CD14-positive monocyte (primary cell): ENCODE results near the gene AQP3. TPM values are rescaled to one million over a fixed set of nuclear protein-coding genes. Genes with fewer than 3 reads are reported as not detected.

Experiments used
- DNase-seq, 3 donors: peaks; one replicate each; pipeline ENCODE4 v3.0.0-alpha.2; 2011 to 2022
- H2AFZ ChIP-seq: 2 replicates; pipeline ENCODE4 v1.6.0; 2012; ENCODE audit warnings: mild to moderate bottlenecking, low read depth, low read length, inconsistent platforms; ENCODE audit not compliant: insufficient read depth, poor library complexity, severe bottlenecking
- H3K27ac ChIP-seq, 2 donors: 1 replicate in 1 of 2; 2 replicates in 1 of 2; pipeline ENCODE4 v1.5.1; 2012 to 2013; ENCODE audit warnings: low read length in 2 of 2, control low read depth in 1 of 2, inconsistent platforms in 1 of 2, low read depth in 1 of 2, mild to moderate bottlenecking in 1 of 2
- H3K27me3 ChIP-seq, 2 donors: one replicate each; pipeline versions ENCODE4 v1.6.0 to v1.6.1; 2011 to 2013; ENCODE audit warnings: low read length in 2 of 2; ENCODE audit not compliant: control insufficient read depth in 2 of 2, insufficient read depth in 2 of 2
- H3K36me3 ChIP-seq, 2 donors: replicated peaks in 1 of 2; 1 replicate in 1 of 2; 2 replicates in 1 of 2; pipeline versions ENCODE4 v1.5.1 to v1.6.1; 2012 to 2013; ENCODE audit warnings: low read length in 2 of 2, control low read depth in 1 of 2, inconsistent platforms in 1 of 2, mild to moderate bottlenecking in 1 of 2; ENCODE audit not compliant: insufficient read depth in 2 of 2, control insufficient read depth in 1 of 2
- H3K4me1 ChIP-seq, 2 donors: 1 replicate in 1 of 2; 2 replicates in 1 of 2; pipeline versions ENCODE4 v1.5.1 to v1.6.1; 2012 to 2013; ENCODE audit warnings: low read length in 2 of 2, control low read depth in 1 of 2, inconsistent platforms in 1 of 2, mild to moderate bottlenecking in 1 of 2, moderate library complexity in 1 of 2; ENCODE audit not compliant: insufficient read depth in 2 of 2, control insufficient read depth in 1 of 2
- H3K4me2 ChIP-seq: replicated peaks from 2 replicates; pipeline ENCODE3; 2012; ENCODE audit warnings: low read length, moderate library complexity, mild to moderate bottlenecking; ENCODE audit not compliant: poor library complexity, severe bottlenecking; ENCODE audit errors: extremely low read depth
- H3K4me3 ChIP-seq, 3 experiments: fragments of 200-600 bp in 1 of 3; sonication (generic) in 1 of 3; replicated peaks in 1 of 3; 1 replicate in 2 of 3; 2 replicates in 1 of 3; pipeline ENCODE4 v1.5.1; 2011 to 2013; ENCODE audit warnings: low read length in 3 of 3, mild to moderate bottlenecking in 3 of 3, control low read depth in 2 of 3, low read depth in 2 of 3, inconsistent platforms in 1 of 3, moderate library complexity in 1 of 3
- H3K79me2 ChIP-seq: 2 replicates; pipeline ENCODE4 v1.6.0; 2012; ENCODE audit warnings: mild to moderate bottlenecking, control low read depth, inconsistent platforms, low read length, moderate library complexity; ENCODE audit not compliant: insufficient read depth
- H3K9ac ChIP-seq: 2 replicates; pipeline ENCODE4 v1.6.0; 2017; ENCODE audit warnings: low read length, mild to moderate bottlenecking; ENCODE audit not compliant: insufficient read depth, poor library complexity, severe bottlenecking
- H3K9me3 ChIP-seq, 2 donors: replicated peaks in 1 of 2; 1 replicate in 1 of 2; 2 replicates in 1 of 2; pipeline versions ENCODE4 v1.5.1 to v1.6.1; 2012 to 2013; ENCODE audit warnings: low read length in 2 of 2, control low read depth in 1 of 2; ENCODE audit not compliant: control insufficient read depth in 1 of 2, insufficient read depth in 1 of 2
- H4K20me1 ChIP-seq: 2 replicates; pipeline ENCODE4 v1.6.0; 2012; ENCODE audit warnings: mild to moderate bottlenecking, low read length, control low read depth, moderate library complexity; ENCODE audit not compliant: insufficient read depth
- H3K27ac Mint-ChIP-seq, 7 donors: one replicate each; pipeline ENCODE4 v1.8.0; 2020; ENCODE audit warnings: mild to moderate bottlenecking in 7 of 7, mixed read lengths in 7 of 7, moderate library complexity in 6 of 7, inconsistent platforms in 2 of 7
- H3K27me3 Mint-ChIP-seq, 3 donors: one replicate each; pipeline ENCODE4 v1.8.0; 2021 to 2022; ENCODE audit warnings: low read depth in 3 of 3, mild to moderate bottlenecking in 3 of 3, mixed read lengths in 3 of 3, moderate library complexity in 3 of 3, inconsistent platforms in 1 of 3
- H3K36me3 Mint-ChIP-seq, 2 donors: one replicate each; pipeline ENCODE4 v1.8.0; 2020; ENCODE audit warnings: mixed read lengths in 2 of 2, inconsistent platforms in 1 of 2, mild to moderate bottlenecking in 1 of 2
- H3K4me1 Mint-ChIP-seq: one replicate; pipeline ENCODE4 v1.8.0; 2020; ENCODE audit warnings: mild to moderate bottlenecking, mixed read lengths
- H3K4me3 Mint-ChIP-seq, 2 donors: one replicate each; pipeline ENCODE4 v1.8.0; 2020; ENCODE audit warnings: mild to moderate bottlenecking in 2 of 2, mixed read lengths in 2 of 2, moderate library complexity in 1 of 2
- H3K9me3 Mint-ChIP-seq, 7 donors: one replicate each; pipeline ENCODE4 v1.8.0; 2020 to 2022; ENCODE audit warnings: mixed read lengths in 7 of 7, mild to moderate bottlenecking in 6 of 7, moderate library complexity in 6 of 7, inconsistent platforms in 2 of 7
- CTCF ChIP-seq: fragments of 200-600 bp; IDR thresholded peaks from one replicate; pipeline ENCODE4 v1.8.0; 2022; ENCODE audit warnings: antibody characterized with exemption, mild to moderate bottlenecking
- WGBS: methylation state at CpG from one replicate; pipeline ENCODE4 v1.1.5; 2013; ENCODE audit warnings: missing lambda C conversion rate; ENCODE audit not compliant: insufficient coverage; 5-methylcytosine and 5-hydroxymethylcytosine counted together
- intact Hi-C, 2 donors: fragments of 100-400 bp; cut with micrococcal nuclease; formaldehyde crosslinking; loops; one replicate each; pipeline versions ENCODE4 v1.15.0 to v1.15.1; 2023
- polyA plus RNA-seq, 3 donors: library from polyadenylated mRNA; depleted of rRNA in 1 of 3; unstranded in 2 of 3; stranded (reverse) in 1 of 3; fragments of 300-500 nt in 2 of 3; fragments of >200 nt in 1 of 3; fragmentation: Illumina TruSeq in 2 of 3; gene quantifications; 1 replicate in 2 of 3; 2 replicates in 1 of 3; pipeline ENCODE4 v1.2.3, GENCODE V29; 2012 to 2021

Gene AQP3
- polyA plus RNA-seq, 3 donors, result 0.39 to 0.70 (median 0.63) TPM

GRCh38 chr9:33480976-33481375, 33.6 kb upstream of the AQP3 start:
- no peaks in the 10 kb centered on the region for H3K36me3 Mint-ChIP-seq
- Histone ChIP-seq H3K79me2 (no peaks in the 10 kb centered on the region), H3K9ac (no peak overlapping the region), H4K20me1 (no peaks in the 10 kb centered on the region), H2AFZ (no peak overlapping the region), H3K9me3 (no peaks in the 10 kb centered on the region), H3K4me3 (no peak overlapping the region), H3K4me2 (no peak overlapping the region), H3K27ac (no peak overlapping the region), H3K4me1 (no peaks in the 10 kb centered on the region), H3K36me3 (no peaks in the 10 kb centered on the region), H3K27me3 (no peaks in the 10 kb centered on the region)
- no peak for TF ChIP-seq CTCF
- DNase-seq, result no peak
- no peak overlapping the region for H3K27ac Mint-ChIP-seq
- 97% methylated on average over 4 of the region's 6 CpGs for WGBS
- H3K27me3 Mint-ChIP-seq, result no peaks in the 10 kb centered on the region
- peaks cover 0 to 4% (median 0%) of the 10 kb centered on the region in 7 donors for H3K9me3 Mint-ChIP-seq
- H3K4me3 Mint-ChIP-seq, result no peak overlapping the region
- no peaks in the 10 kb centered on the region for H3K4me1 Mint-ChIP-seq
- intact Hi-C loops, result no loop called here

- no peaks in the 10 kb centered on the region for H3K4me1 ChIP-seq
- 95% methylated on average over 2 of the region's 2 CpGs for WGBS
- H3K27ac ChIP-seq, result no peak overlapping the region
- H3K4me3 Mint-ChIP-seq, result no peak overlapping the region
- H4K20me1 ChIP-seq, result no peaks in the 10 kb centered on the region
- H3K4me3 ChIP-seq, result no peak overlapping the region
- no peak overlapping the region for H2AFZ ChIP-seq
- intact Hi-C loops, result no loop called here
- no peaks in the 10 kb centered on the region for H3K4me1 Mint-ChIP-seq
- H3K9me3 Mint-ChIP-seq, result peaks cover 0 to 4% (median 0%) of the 10 kb centered on the region in 7 donors
- no peaks in the 10 kb centered on the region for H3K36me3 ChIP-seq
- no peaks in the 10 kb centered on the region for H3K79me2 ChIP-seq
- H3K27ac Mint-ChIP-seq, result peak overlapping the region in 1 of 7 donors; percentile 15
- no peak overlapping the region for H3K4me2 ChIP-seq
- H3K9me3 ChIP-seq, result no peaks in the 10 kb centered on the region
- H3K36me3 Mint-ChIP-seq, result no peaks in the 10 kb centered on the region
- H3K27me3 ChIP-seq, result no peaks in the 10 kb centered on the region
- no peak overlapping the region for H3K9ac ChIP-seq
- TF ChIP-seq CTCF, result no peak
- DNase-seq, result no peak
- H3K27me3 Mint-ChIP-seq, result no peaks in the 10 kb centered on the region
Measured at GRCh38 chr9:33480106-33480505, 32.7 kb upstream of the AQP3 start.
